HCT116 (cell line): ENCODE results near the gene DIO3. TPM values are rescaled to one million over a fixed set of nuclear protein-coding genes. Genes with fewer than 3 reads are reported as not detected.

Experiments
- ATAC-seq: fragments of 200-7000 bp; cut with Tn5 transposase; 2 replicates; pipeline ENCODE4 v1.9.1; 2020; ENCODE audit warnings: mild to moderate bottlenecking, moderate library complexity
- BruUV-seq: library from RNA; stranded (reverse); fragments of 400-500 nt; replicated peaks from 2 replicates; lab custom pipeline; 2021; lab: Mats Ljungman, UMichigan
- CTCF ChIA-PET: fragments of 300-600 bp; sonication (Branson Sonifier 250); formaldehyde crosslinking; loops from one replicate; lab custom pipeline; 2021; ENCODE audit warnings: antibody characterized with exemption; lab: Charles Lee
- POLR2A ChIA-PET: fragments of 300-600, 350-600 bp; sonication (Branson Sonifier 250); formaldehyde crosslinking; loops from one replicate; lab custom pipeline; 2021; ENCODE audit warnings: antibody characterized with exemption; lab: Charles Lee
- RAD21 ChIA-PET, 2 experiments: fragments of 300-600 bp; sonication (Branson Sonifier 250); formaldehyde crosslinking; loops; one replicate each; lab custom pipeline; 2023; ENCODE audit warnings: low total read pairs in 2 of 2; ENCODE audit not compliant: uncharacterized antibody in 2 of 2, unreplicated experiment in 2 of 2, low non-redundant PET in 1 of 2; lab: Charles Lee
- DNase-seq: peaks from one replicate; pipeline ENCODE4 v3.0.0-alpha.2; 2010; ENCODE audit warnings: low read depth, low spot score
- H2AFZ ChIP-seq: fragments of 200-600 bp; shearing (Covaris generic), sonication (generic); 2 replicates; pipeline ENCODE4 v1.6.1; 2017; ENCODE audit warnings: low read depth, mixed run types, mixed read lengths, antibody characterized with exemption, low read length; ENCODE audit not compliant: poor library complexity, severe bottlenecking
- H3K27ac ChIP-seq: 2 replicates; pipeline ENCODE4 v1.5.1; 2012; ENCODE audit warnings: low read depth, low read length
- H3K27me3 ChIP-seq: fragments of 200-600 bp; sonication (generic); 2 replicates; pipeline ENCODE4 v1.6.1; 2016; ENCODE audit warnings: mixed run types, low read length, mixed read lengths; ENCODE audit not compliant: insufficient read depth
- H3K36me3 ChIP-seq, 2 experiments: fragments of 200-500 bp in 1 of 2; fragments of 200-600 bp in 1 of 2; sonication (Bioruptor generic) in 1 of 2; sonication (generic) in 1 of 2; 2 replicates each; pipeline versions ENCODE4 v1.5.1 to v1.6.1; 2014 to 2016; ENCODE audit warnings: low read length in 2 of 2, inconsistent platforms in 1 of 2, mixed read lengths in 1 of 2, mixed run types in 1 of 2; ENCODE audit not compliant: insufficient read depth in 2 of 2, control insufficient read depth in 1 of 2
- H3K4me1 ChIP-seq, 2 experiments: fragments of 200-600 bp in 1 of 2; sonication (generic) in 1 of 2; 2 replicates each; pipeline versions ENCODE4 v1.5.1 to v1.6.1; 2012 to 2017; ENCODE audit warnings: low read length in 2 of 2, inconsistent platforms in 1 of 2, mild to moderate bottlenecking in 1 of 2, mixed read lengths in 1 of 2, mixed run types in 1 of 2, moderate library complexity in 1 of 2; ENCODE audit not compliant: insufficient read depth in 2 of 2, control insufficient read depth in 1 of 2
- H3K4me2 ChIP-seq: fragments of 200-600 bp; sonication (generic); 2 replicates; pipeline ENCODE4 v1.6.1; 2017; ENCODE audit warnings: mixed run types, low read length, mixed read lengths
- H3K4me3 ChIP-seq, 2 experiments: fragments of 200-600 bp in 1 of 2; sonication (generic) in 1 of 2; replicated peaks in 1 of 2; 2 replicates each; pipeline ENCODE4 v1.5.1; 2011 to 2016; ENCODE audit warnings: low read length in 2 of 2, control low read depth in 1 of 2, low read depth in 1 of 2, mild to moderate bottlenecking in 1 of 2, mixed read lengths in 1 of 2, mixed run types in 1 of 2
- H3K79me2 ChIP-seq: fragments of 200-600 bp; sonication (generic); 2 replicates; pipeline ENCODE4 v1.6.1; 2017; ENCODE audit warnings: mild to moderate bottlenecking, mixed run types, low read length, moderate library complexity, mixed read lengths; ENCODE audit not compliant: insufficient read depth
- H3K9ac ChIP-seq: fragments of 200-600 bp; sonication (generic); 2 replicates; pipeline ENCODE4 v1.6.1; 2016; ENCODE audit warnings: low read length, mixed read lengths
- H3K9me2 ChIP-seq: fragments of 200-600 bp; sonication (generic), shearing (Covaris generic); 2 replicates; pipeline ENCODE4 v1.6.1; 2017; ENCODE audit warnings: mixed run types, mild to moderate bottlenecking, moderate library complexity; ENCODE audit not compliant: insufficient read depth
- H3K9me3 ChIP-seq, 2 experiments: fragments of 200-500 bp in 1 of 2; fragments of 200-600 bp in 1 of 2; sonication (Bioruptor generic) in 1 of 2; sonication (generic) in 1 of 2; 2 replicates each; pipeline ENCODE4 v1.6.1; 2014 to 2017; ENCODE audit warnings: low read length in 2 of 2, mixed read lengths in 2 of 2, inconsistent platforms in 1 of 2, low read depth in 1 of 2, mild to moderate bottlenecking in 1 of 2, mixed run types in 1 of 2, moderate library complexity in 1 of 2; ENCODE audit not compliant: control insufficient read depth in 1 of 2, insufficient read depth in 1 of 2
- H4K20me1 ChIP-seq: fragments of 200-600 bp; sonication (generic), shearing (Covaris generic); 2 replicates; pipeline ENCODE4 v1.6.1; 2017; ENCODE audit warnings: mixed run types, mild to moderate bottlenecking, moderate library complexity; ENCODE audit not compliant: insufficient read depth
- ATF3 ChIP-seq: IDR thresholded peaks from 2 replicates; pipeline ENCODE4 v1.6.1; 2012
- CBX3 ChIP-seq: IDR thresholded peaks from 2 replicates; pipeline ENCODE4 v1.6.1; 2012; ENCODE audit warnings: low read depth
- CEBPB ChIP-seq: IDR thresholded peaks from 2 replicates; pipeline ENCODE4 v1.6.1; 2012; ENCODE audit warnings: low read depth
- CTCF ChIP-seq, 3 experiments: fragments of 200-600 bp in 1 of 3; sonication (generic) in 1 of 3; IDR thresholded peaks in 2 of 3; conservative IDR thresholded peaks in 1 of 3; 2 replicates each; pipeline ENCODE4 v1.5.1; 2012 to 2017; ENCODE audit warnings: low read depth in 2 of 3, low read length in 2 of 3, antibody characterized with exemption in 1 of 3, borderline replicate concordance in 1 of 3, control low read depth in 1 of 3, mild to moderate bottlenecking in 1 of 3, mixed read lengths in 1 of 3, mixed run types in 1 of 3, moderate library complexity in 1 of 3; ENCODE audit not compliant: insufficient read depth in 1 of 3
- EGR1 ChIP-seq: IDR thresholded peaks from 2 replicates; pipeline ENCODE4 v1.6.1; 2012; ENCODE audit warnings: low read depth
- ELF1 ChIP-seq: IDR thresholded peaks from 2 replicates; pipeline ENCODE4 v1.6.1; 2012; ENCODE audit warnings: low read depth, borderline replicate concordance
- EZH2phosphoT487 ChIP-seq: fragments of 200-600 bp; IDR thresholded peaks from 2 replicates; pipeline ENCODE4 v1.6.1; 2018; ENCODE audit warnings: antibody characterized with exemption, borderline replicate concordance
- JUND ChIP-seq: IDR thresholded peaks from 2 replicates; pipeline ENCODE4 v1.6.1; 2012
- MAX ChIP-seq: IDR thresholded peaks from 2 replicates; pipeline ENCODE4 v1.6.1; 2012
- POLR2A ChIP-seq: IDR thresholded peaks from 2 replicates; pipeline ENCODE4 v1.7.0; 2011; ENCODE audit warnings: borderline replicate concordance; ENCODE audit not compliant: insufficient read depth, insufficient read length; ENCODE audit errors: extremely low read depth
- RAD21 ChIP-seq: IDR thresholded peaks from 2 replicates; pipeline ENCODE4 v1.6.1; 2012; ENCODE audit warnings: low read depth, mild to moderate bottlenecking
- SP1 ChIP-seq: IDR thresholded peaks from 2 replicates; pipeline ENCODE4 v1.6.1; 2012; ENCODE audit warnings: low read depth
- SRF ChIP-seq: IDR thresholded peaks from 2 replicates; pipeline ENCODE4 v1.6.1; 2012; ENCODE audit warnings: low read depth
- TCF7L2 ChIP-seq: IDR thresholded peaks from 2 replicates; pipeline ENCODE4 v1.7.0; 2011; ENCODE audit warnings: borderline replicate concordance, inconsistent platforms; ENCODE audit not compliant: insufficient read depth, insufficient read length; ENCODE audit errors: extremely low read depth
- YY1 ChIP-seq: IDR thresholded peaks from 2 replicates; pipeline ENCODE4 v1.6.1; 2011; ENCODE audit warnings: low read length, low read depth, moderate library complexity, mild to moderate bottlenecking; ENCODE audit not compliant: insufficient replicate concordance; ENCODE audit errors: extremely low read depth
- ZNF274 ChIP-seq: fragments of 200-500 bp; sonication (Bioruptor generic); IDR thresholded peaks from 2 replicates; pipeline ENCODE4 v1.6.1; 2014; ENCODE audit warnings: mild to moderate bottlenecking, low read depth, low read length, inconsistent platforms
- intact Hi-C: fragments of 100-400 bp; cut with micrococcal nuclease; formaldehyde crosslinking; loops from 2 replicates; pipeline ENCODE4 v1.10.0; 2022
- total RNA-seq: library from RNA; stranded (reverse); gene quantifications from one replicate; pipeline ENCODE4 v1.2.1, GENCODE V29; 2021; ENCODE audit not compliant: unreplicated experiment

DIO3 gene
- total RNA-seq, 1 experiment from 2014 or later: 0.34 TPM

- ChIA-PET RAD21 (no interaction called here), CTCF (no interaction called here)
- TF ChIP-seq YY1 (no peak), ELF1 (no peak), POLR2A (no peak), TCF7L2 (no peak), SP1 (no peak), ATF3 (no peak), MAX (no peak), SRF (no peak), ZNF274 (no peak), CTCF (IDR thresholded peaks at IDR 0.05 in 2 of 3, conservative IDR thresholded peaks at IDR 0.05 in 1 of 3; ENCODE audit: borderline replicate concordance in 1 of 3, insufficient read depth in 1 of 3, low read depth in 2 of 3, low read length in 2 of 3) (no peak), JUND (no peak), EGR1 (no peak), CBX3 (no peak), EZH2phosphoT487 (no peak), CEBPB (no peak), RAD21 (no peak)
Observed at GRCh38 chr14:101582294-101582693, 21.0 kb downstream of the DIO3 start.

More at GRCh38 chr14:101582294-101582693, 21.0 kb downstream of the DIO3 start:
- POLR2A ChIA-PET: no interaction called here
- intact Hi-C loops: no loop called here
- H3K27me3 ChIP-seq: peaks cover 13% of the 10 kb centered on the region; the same call in 1 of the 2 replicates
- H3K36me3 ChIP-seq: no peaks in the 10 kb centered on the region
- no TSS peak for BruUV-seq
- H3K4me3 ChIP-seq: no peak overlapping the region
- DNase-seq (no peak), ATAC-seq (no peak)
- no peak overlapping the region for H3K27ac ChIP-seq
- H3K9me2 ChIP-seq: no peaks in the 10 kb centered on the region
- no peaks in the 10 kb centered on the region for H3K79me2 ChIP-seq
- H4K20me1 ChIP-seq: no peaks in the 10 kb centered on the region
- H3K4me2 ChIP-seq: no peak overlapping the region
- no peaks in the 10 kb centered on the region for H3K4me1 ChIP-seq
- no peak overlapping the region for H3K9ac ChIP-seq
- H3K9me3 ChIP-seq: no peaks in the 10 kb centered on the region
- no peak overlapping the region for H2AFZ ChIP-seq
